ACC112 (cell line): ENCODE data around the gene DDX51.

ENCODE experiments used
- H2AFZ ChIP-seq: fragments of 200-600 bp; sonication (generic); one replicate; pipeline ENCODE4 v1.6.0; 2017; ENCODE audit warnings: antibody characterized with exemption, low read length; ENCODE audit not compliant: unreplicated experiment
- H3K27ac ChIP-seq: fragments of 200-600 bp; sonication (generic); 2 replicates; pipeline ENCODE4 v1.5.1; 2014; ENCODE audit warnings: low read depth, mild to moderate bottlenecking, antibody characterized with exemption, low read length, moderate library complexity
- H3K27me3 ChIP-seq: fragments of 200-600 bp; sonication (generic); 2 replicates; pipeline ENCODE4 v1.6.1; 2014; ENCODE audit warnings: mild to moderate bottlenecking, antibody characterized with exemption, low read length, moderate library complexity, mixed read lengths; ENCODE audit not compliant: insufficient read depth
- H3K36me3 ChIP-seq: fragments of 200-600 bp; sonication (generic); 2 replicates; pipeline ENCODE4 v1.6.1; 2016; ENCODE audit warnings: mild to moderate bottlenecking, antibody characterized with exemption, low read length, moderate library complexity, mixed read lengths; ENCODE audit not compliant: insufficient read depth
- H3K4me1 ChIP-seq: fragments of 200-600 bp; sonication (generic); one replicate; pipeline ENCODE4 v1.6.1; 2016; ENCODE audit warnings: low read length, mixed read lengths; ENCODE audit not compliant: insufficient read depth, unreplicated experiment, control insufficient read depth
- H3K4me3 ChIP-seq: fragments of 200-600 bp; sonication (generic); 2 replicates; pipeline ENCODE4 v1.5.1; 2014; ENCODE audit warnings: mild to moderate bottlenecking, low read depth, low read length
- H3K79me2 ChIP-seq: fragments of 200-600 bp; sonication (generic); one replicate; pipeline ENCODE4 v1.6.0; 2016; ENCODE audit warnings: low read length; ENCODE audit not compliant: control insufficient read depth, unreplicated experiment, insufficient read depth

Gene DDX51

DNA sequence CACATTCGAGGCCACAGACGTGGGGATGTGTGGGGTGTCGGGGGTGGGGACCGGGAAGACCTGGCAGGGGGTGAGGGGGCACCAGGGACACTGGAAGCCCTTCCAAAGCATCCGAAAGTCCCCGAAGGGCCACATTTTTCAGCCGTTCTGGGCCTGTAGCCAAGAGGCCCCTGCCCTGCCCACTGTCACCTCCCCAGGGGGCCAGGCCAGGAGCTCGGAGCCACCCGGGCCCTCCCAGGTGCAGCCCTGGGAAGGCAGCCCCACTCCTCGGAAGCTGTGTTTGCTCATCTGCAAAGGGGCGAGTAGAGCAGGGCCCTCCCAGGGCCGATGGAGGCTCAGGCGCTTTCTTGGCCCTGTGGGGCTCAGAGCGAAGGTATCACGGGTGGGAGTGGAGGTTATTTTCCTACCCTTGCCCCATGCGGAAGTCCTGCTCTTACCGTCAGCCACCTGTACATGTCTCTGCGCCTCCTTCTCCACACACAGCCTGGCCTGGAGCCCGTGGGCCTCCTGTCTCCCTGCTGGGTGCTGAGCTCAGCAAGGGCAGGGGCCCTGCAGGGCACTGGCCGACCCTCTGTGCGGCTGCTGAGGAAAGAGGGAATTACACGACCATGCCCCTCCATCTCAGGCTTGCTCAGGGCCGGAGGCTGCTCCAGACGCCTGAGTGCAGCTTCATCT, 27.3 kb upstream of the DDX51 start:
- H3K36me3 ChIP-seq = no peaks in the 10 kb centered on the region
- H3K4me3 ChIP-seq = no peak overlapping the region
- H3K4me1 ChIP-seq = peaks cover 15% of the 10 kb centered on the region
- H3K79me2 ChIP-seq = no peaks in the 10 kb centered on the region
- H3K27me3 ChIP-seq = no peaks in the 10 kb centered on the region; the same call in 1 of the 2 replicates
- H2AFZ ChIP-seq = no peak overlapping the region
- no peak overlapping the region for H3K27ac ChIP-seq

- Histone ChIP-seq H3K27ac (peak overlapping the region; percentile 30), H3K4me3 (no peak overlapping the region), H2AFZ (no peak overlapping the region), H3K27me3 (no peaks in the 10 kb centered on the region; the same call in 1 of the 2 replicates), H3K79me2 (no peaks in the 10 kb centered on the region), H3K4me1 (peaks cover 15% of the 10 kb centered on the region), H3K36me3 (no peaks in the 10 kb centered on the region)
Measured at GRCh38 chr12:132170637-132171292, 26.6 kb upstream of the DDX51 start.

DNA sequence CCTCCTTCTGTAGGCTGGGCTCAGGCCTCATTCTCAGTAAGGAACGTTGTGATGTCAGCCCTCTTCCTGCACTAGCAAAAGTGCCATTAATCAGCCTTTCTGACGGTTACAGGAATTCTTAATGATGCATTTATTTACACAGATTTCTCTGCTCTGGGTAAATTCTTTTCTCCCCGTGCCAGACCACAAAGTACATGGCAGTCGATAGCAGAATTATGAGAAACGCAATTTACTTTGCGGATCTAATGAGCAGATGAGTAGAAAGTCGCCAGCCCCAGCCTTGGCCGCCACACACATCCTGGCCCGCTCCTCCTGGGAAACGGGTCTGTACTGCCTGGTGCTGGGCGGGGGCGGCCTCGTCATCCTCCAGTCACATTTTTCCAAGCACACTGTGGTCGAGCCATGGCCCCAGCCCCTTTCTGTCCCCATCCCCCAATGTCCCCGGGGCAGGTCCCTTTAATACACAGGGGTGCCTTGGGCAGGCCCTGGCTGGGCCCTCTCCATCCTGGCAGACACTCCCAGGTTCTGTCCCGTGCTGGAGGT, 26.0 kb upstream of the DDX51 start:
- Histone ChIP-seq H3K36me3 (no peaks in the 10 kb centered on the region), H3K27ac (peak overlapping the region; percentile 30), H3K4me3 (no peak overlapping the region), H3K27me3 (no peaks in the 10 kb centered on the region), H3K79me2 (no peaks in the 10 kb centered on the region), H2AFZ (no peak overlapping the region), H3K4me1 (peaks cover 15% of the 10 kb centered on the region)

DNA sequence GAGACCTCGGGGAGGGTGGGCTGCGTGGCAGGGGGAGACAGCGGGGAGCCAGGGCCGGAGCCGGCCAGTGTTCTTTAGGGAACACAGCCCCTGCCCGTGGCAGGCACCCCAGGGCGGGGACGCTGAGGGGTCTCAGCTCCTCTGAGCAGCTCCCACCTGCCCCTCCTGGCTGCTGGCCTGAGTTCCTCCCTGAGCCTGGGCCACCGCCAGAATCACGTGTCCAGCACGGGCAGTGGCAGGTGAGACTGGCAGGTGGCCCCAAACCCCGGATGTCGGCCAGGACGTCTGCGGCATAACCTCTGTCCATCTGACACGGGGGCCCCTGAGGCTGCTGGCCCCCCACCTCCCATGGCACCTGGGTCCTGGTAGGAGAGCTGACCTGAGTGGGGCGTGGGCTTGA, 25.3 kb upstream of the DDX51 start:
- no peak overlapping the region for H2AFZ ChIP-seq
- H3K27me3 ChIP-seq = no peaks in the 10 kb centered on the region
- peak overlapping the region; percentile 30 for H3K27ac ChIP-seq
- H3K4me3 ChIP-seq = no peak overlapping the region
- H3K79me2 ChIP-seq = no peaks in the 10 kb centered on the region
- H3K4me1 ChIP-seq = peaks cover 15% of the 10 kb centered on the region
- no peaks in the 10 kb centered on the region for H3K36me3 ChIP-seq

GRCh38 chr12:132168311-132169031, 24.4 kb upstream of the DDX51 start:
- H3K79me2 ChIP-seq = no peaks in the 10 kb centered on the region
- H3K4me3 ChIP-seq = no peak overlapping the region
- H3K27me3 ChIP-seq = no peaks in the 10 kb centered on the region
- H2AFZ ChIP-seq = no peak overlapping the region
- peaks cover 17% of the 10 kb centered on the region for H3K4me1 ChIP-seq
- H3K27ac ChIP-seq = no peak overlapping the region
- no peaks in the 10 kb centered on the region for H3K36me3 ChIP-seq

DNA sequence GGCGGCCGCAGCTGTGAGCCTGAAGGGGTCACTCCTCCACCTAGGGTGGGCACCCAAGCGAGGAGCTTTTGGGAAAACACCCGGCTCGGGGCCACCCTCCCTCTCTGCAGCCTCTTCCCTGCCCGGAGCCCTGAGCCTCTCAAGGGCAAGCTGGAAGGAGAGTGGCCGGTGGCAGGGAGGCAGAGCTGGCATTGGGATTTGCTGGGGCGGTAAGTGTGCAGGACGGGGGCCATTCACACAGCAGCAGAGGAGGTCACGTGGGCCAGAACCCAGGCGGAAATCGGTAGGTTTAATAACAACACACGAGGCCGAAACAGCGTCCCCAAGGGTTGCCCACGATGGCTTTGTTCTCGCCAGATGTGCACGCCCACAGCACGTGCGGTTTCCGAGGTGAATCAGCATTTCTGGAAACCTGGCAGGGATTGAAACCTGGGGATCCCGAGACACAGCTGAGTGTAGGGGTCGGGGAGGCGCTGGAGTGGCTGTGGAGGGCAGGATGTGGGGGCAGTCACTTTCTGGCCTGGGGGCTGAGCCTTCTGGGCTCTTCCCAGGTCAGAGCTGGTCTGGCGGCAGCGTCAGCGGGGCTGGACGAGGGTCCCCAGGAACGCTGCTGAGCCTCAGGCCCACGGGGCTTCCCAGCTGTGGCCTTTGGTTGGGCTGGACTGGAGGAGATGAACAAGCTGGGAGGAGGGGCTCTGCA, 23.6 kb upstream of the DDX51 start:
- Histone ChIP-seq H3K27ac (no peak overlapping the region), H2AFZ (no peak overlapping the region), H3K4me1 (peaks cover 24% of the 10 kb centered on the region), H3K79me2 (no peaks in the 10 kb centered on the region), H3K36me3 (no peaks in the 10 kb centered on the region), H3K4me3 (no peak overlapping the region), H3K27me3 (no peaks in the 10 kb centered on the region)

DNA sequence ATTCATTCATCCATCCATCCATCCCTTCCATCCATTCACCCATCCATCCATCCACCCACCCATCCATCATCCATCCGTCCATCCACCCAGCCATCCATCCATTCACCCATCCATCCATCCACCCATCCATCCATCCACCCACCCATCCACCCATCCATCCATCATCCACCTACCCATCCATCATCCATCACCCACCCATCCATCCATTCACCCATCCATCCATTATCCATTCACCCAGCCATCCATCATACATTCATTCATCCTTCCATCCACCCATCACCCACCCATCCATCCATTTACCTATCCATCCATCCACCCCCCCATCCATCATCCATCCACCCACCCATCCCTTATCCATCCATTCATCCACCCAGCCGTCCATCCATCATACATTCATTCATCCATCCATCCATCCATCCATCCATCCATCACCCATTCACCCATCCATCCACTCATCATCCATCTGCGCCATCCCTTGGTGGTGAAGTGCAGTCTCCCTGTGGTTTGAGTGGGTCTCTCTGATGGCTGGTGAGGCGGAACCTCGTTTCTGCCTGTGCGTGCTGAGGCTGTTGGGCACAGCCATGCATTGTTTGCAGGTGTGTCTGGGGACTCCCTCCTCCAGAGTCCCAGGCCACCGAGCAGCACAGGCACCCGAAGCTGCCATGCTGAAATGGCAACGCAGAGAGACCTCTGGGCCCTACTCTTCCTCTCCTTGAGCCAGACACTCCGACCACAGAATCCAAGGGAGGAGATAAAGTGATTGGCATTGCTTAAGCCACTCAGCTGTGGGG, 22.9 kb upstream of the DDX51 start:
- no peaks in the 10 kb centered on the region for H3K79me2 ChIP-seq
- no peaks in the 10 kb centered on the region for H3K36me3 ChIP-seq
- H3K4me1 ChIP-seq = peaks cover 30% of the 10 kb centered on the region
- H3K27me3 ChIP-seq = no peaks in the 10 kb centered on the region
- H3K27ac ChIP-seq = no peak overlapping the region
- no peak overlapping the region for H2AFZ ChIP-seq
- H3K4me3 ChIP-seq = no peak overlapping the region

DNA sequence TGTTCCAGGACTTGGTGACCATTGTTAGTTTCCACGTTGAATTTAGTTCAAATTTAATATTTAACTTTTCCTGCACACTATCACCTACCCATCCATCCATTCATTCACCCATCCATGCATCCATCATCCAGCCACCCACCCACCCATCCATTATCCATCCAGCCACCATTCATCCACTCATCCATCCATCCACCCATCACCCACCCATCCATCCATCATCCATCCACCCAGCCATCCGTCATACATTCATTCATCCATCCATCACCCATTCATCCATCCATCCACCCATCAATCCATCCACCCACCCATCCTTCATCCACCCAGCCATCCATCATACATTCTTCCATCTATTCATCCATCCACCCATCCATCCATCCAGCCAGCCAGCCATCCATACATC, 22.0 kb upstream of the DDX51 start:
- H3K4me3 ChIP-seq = no peak overlapping the region
- no peaks in the 10 kb centered on the region for H3K27me3 ChIP-seq
- H3K79me2 ChIP-seq = no peaks in the 10 kb centered on the region
- peaks cover 31% of the 10 kb centered on the region for H3K4me1 ChIP-seq
- H3K27ac ChIP-seq = no peak overlapping the region
- H3K36me3 ChIP-seq = no peaks in the 10 kb centered on the region
- no peak overlapping the region for H2AFZ ChIP-seq

DNA sequence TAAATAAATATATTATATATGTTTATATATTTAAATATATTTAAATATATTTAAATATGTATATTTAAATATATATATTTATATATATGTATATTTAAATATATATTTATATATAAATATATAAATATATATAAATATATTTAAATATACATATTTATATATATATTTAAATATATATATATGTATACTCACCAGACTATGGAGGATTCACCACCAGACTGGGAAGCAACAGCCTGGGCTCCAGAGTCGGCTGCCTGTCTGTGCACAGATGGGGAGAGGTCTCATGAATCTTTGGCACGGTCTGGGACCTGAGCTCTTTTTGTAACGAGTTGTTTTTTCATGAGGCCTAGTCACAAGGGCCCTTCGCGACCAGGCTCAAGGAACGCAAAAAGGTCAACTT, 21.5 kb upstream of the DDX51 start:
- Histone ChIP-seq H3K79me2 (no peaks in the 10 kb centered on the region), H3K4me1 (peaks cover 29% of the 10 kb centered on the region), H3K36me3 (no peaks in the 10 kb centered on the region), H3K27me3 (no peaks in the 10 kb centered on the region), H3K27ac (no peak overlapping the region), H3K4me3 (no peak overlapping the region), H2AFZ (no peak overlapping the region)

DNA sequence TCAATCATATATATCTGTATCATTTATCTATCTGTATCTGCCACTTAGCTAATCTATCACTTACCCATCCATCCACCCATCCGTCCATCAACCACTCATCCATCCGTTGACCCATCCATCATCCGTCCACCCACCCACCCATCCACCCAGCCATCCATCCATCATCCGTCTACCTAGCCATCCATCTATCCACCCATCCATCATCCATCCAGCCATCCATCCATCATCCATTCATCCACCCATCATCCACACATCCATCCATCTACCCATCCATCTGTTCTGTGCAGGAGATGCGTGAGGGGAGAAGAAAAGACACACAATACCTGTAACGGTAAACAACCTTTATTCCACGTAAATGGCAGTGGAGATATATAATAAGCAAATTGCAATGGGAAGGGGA, 20.3 kb upstream of the DDX51 start:
- Histone ChIP-seq H2AFZ (no peak overlapping the region), H3K79me2 (no peaks in the 10 kb centered on the region), H3K27me3 (no peaks in the 10 kb centered on the region), H3K4me3 (no peak overlapping the region), H3K4me1 (peaks cover 17% of the 10 kb centered on the region), H3K36me3 (no peaks in the 10 kb centered on the region), H3K27ac (no peak overlapping the region)
